CD4-positive, alpha-beta T cell (primary cell): ENCODE measurements around the gene WDR88. TPM values are rescaled to one million over a fixed set of nuclear protein-coding genes. Genes with fewer than 3 reads are reported as not detected.

ENCODE experiments used
- ATAC-seq: fragments of 200-7000 bp; cut with Tn5 transposase; one replicate; pipeline ENCODE4 v1.10.0; 2022; ENCODE audit warnings: mild to moderate bottlenecking; ENCODE audit not compliant: poor library complexity
- CTCF ChIA-PET: fragments of 350-600 bp; sonication (Branson Sonifier 250); formaldehyde crosslinking; loops from one replicate; lab custom pipeline; 2021; ENCODE audit warnings: antibody characterized with exemption, inconsistent platforms; lab: Charles Lee
- POLR2A ChIA-PET: fragments of 350-600 bp; sonication (Branson Sonifier 250); formaldehyde crosslinking; loops from one replicate; lab custom pipeline; 2021; ENCODE audit warnings: antibody characterized with exemption, inconsistent platforms; lab: Charles Lee
- DNase-seq, 14 experiments: peaks; one replicate each; pipeline ENCODE4 v3.0.0-alpha.2; 2013 to 2020; ENCODE audit warnings: mixed read lengths in 2 of 14
- H3K27ac ChIP-seq, 2 donors: one replicate each; pipeline versions ENCODE4 v1.5.1 to v1.7.0; 2013; ENCODE audit warnings: low read length in 2 of 2, low read depth in 1 of 2, mild to moderate bottlenecking in 1 of 2
- H3K27me3 ChIP-seq, 2 experiments: 1 replicate in 1 of 2; 2 replicates in 1 of 2; pipeline versions ENCODE4 v1.6.1 to v1.7.0; 2013; ENCODE audit warnings: low read length in 2 of 2, control low read depth in 1 of 2, mild to moderate bottlenecking in 1 of 2, moderate library complexity in 1 of 2; ENCODE audit not compliant: insufficient read depth in 2 of 2, control insufficient read depth in 1 of 2
- H3K36me3 ChIP-seq: one replicate; pipeline ENCODE4 v1.6.1; 2013; ENCODE audit warnings: low read length, control low read depth; ENCODE audit not compliant: insufficient read depth
- H3K4me1 ChIP-seq: one replicate; pipeline ENCODE4 v1.6.1; 2013; ENCODE audit warnings: low read length, control low read depth; ENCODE audit not compliant: insufficient read depth
- H3K4me3 ChIP-seq: one replicate; pipeline ENCODE4 v1.5.1; 2013; ENCODE audit warnings: mild to moderate bottlenecking, low read length, moderate library complexity
- H3K9me3 ChIP-seq, 2 experiments: 1 replicate in 1 of 2; 2 replicates in 1 of 2; pipeline versions ENCODE4 v1.6.1 to v1.7.0; 2013; ENCODE audit warnings: low read length in 2 of 2, mild to moderate bottlenecking in 2 of 2, control low read depth in 1 of 2, moderate library complexity in 1 of 2; ENCODE audit not compliant: control insufficient read depth in 1 of 2, insufficient read depth in 1 of 2
- H3K27ac Mint-ChIP-seq: one replicate; pipeline ENCODE4 v1.8.0; 2020; ENCODE audit warnings: mixed read lengths
- H3K27me3 Mint-ChIP-seq: one replicate; pipeline ENCODE4 v1.8.0; 2021; ENCODE audit warnings: mixed read lengths
- H3K36me3 Mint-ChIP-seq: one replicate; pipeline ENCODE4 v1.8.0; 2021; ENCODE audit warnings: low read depth, mixed read lengths
- H3K4me1 Mint-ChIP-seq: one replicate; pipeline ENCODE4 v1.8.0; 2021; ENCODE audit warnings: low read depth, mixed read lengths
- H3K4me3 Mint-ChIP-seq: one replicate; pipeline ENCODE4 v1.8.0; 2020; ENCODE audit warnings: mild to moderate bottlenecking, mixed read lengths
- H3K9me3 Mint-ChIP-seq: one replicate; pipeline ENCODE4 v1.8.0; 2020; ENCODE audit warnings: mixed read lengths
- intact Hi-C, 2 experiments: fragments of 100-400 bp; cut with DNase I in 1 of 2; cut with micrococcal nuclease in 1 of 2; formaldehyde crosslinking; loops; one replicate each; pipeline versions ENCODE4 v1.15.1 to v1.9.0; 2023 to 2025; cut with DNase I, micrococcal nuclease
- total RNA-seq, 174 experiments: library from RNA in 2 of 174; stranded (reverse) in 2 of 174; gene quantifications; one replicate each; pipeline ENCODE4 v1.2.3 and lab custom pipeline; 2021 to 2026
- TF ChIP-seq, protein P1 (sequence below): fragments of 200-600 bp; IDR thresholded peaks from one replicate; pipeline ENCODE4 v1.8.0; 2022; ENCODE audit warnings: antibody characterized with exemption, mild to moderate bottlenecking

Gene WDR88
- total RNA-seq, 2 experiments from 2014 or later = not detected

DNA sequence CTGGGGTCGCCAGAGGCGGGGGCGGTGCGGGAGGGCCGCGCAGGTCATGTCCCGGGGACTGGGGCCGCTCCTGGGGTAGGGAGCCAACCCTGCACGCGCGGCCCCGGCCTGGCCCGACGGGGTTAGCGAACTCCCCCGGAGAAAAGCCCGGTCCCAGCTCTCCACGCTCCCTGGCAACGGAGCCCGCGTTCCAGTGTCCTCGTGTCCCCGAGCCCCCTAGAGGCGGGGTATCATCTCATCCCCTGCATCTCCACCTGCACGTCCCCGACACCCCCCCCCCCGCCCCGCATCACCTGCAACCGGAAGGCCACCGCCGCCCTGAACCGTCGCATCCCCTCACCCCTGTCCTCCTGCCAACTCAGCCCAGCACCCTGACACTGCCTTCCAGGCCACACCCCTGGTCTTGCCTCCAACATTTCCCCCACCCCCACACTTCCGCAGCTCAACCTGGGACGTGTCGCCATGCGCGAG is 2.7 kb downstream of the WDR88 start:
- Histone ChIP-seq H3K27me3 (no peaks in the 10 kb centered on the region), H3K9me3 (peaks cover 0 to 8% of the 10 kb centered on the region in 2 experiments), H3K27ac (no peak overlapping the region), H3K4me1 (peaks cover 5% of the 10 kb centered on the region), H3K4me3 (peak overlapping the region; percentile 10), H3K36me3 (no peaks in the 10 kb centered on the region)
- ChIA-PET CTCF (interaction anchor here (1.6 kb wide), 1 partner anchor 10 kb away, joined by 4 read pairs; no protein-coding TSS in a partner anchor), POLR2A (interaction anchor here (0.5 to 3.3 kb wide), 2 partner anchors 42 to 239 kb away, joined by 4 to 17 read pairs; partner anchors contain the start of gene CEBPG)
- intact Hi-C loops = no loop called here
- Mint-ChIP-seq H3K27ac (no peak overlapping the region), H3K4me1 (peaks cover 6% of the 10 kb centered on the region), H3K27me3 (no peaks in the 10 kb centered on the region), H3K9me3 (no peaks in the 10 kb centered on the region), H3K4me3 (peak overlapping the region; percentile 30), H3K36me3 (peaks cover 17% of the 10 kb centered on the region)
- peak in 13 of 14 experiments; percentile 12 to 70 (median 48) for DNase-seq
- TF ChIP-seq, protein P1, sequence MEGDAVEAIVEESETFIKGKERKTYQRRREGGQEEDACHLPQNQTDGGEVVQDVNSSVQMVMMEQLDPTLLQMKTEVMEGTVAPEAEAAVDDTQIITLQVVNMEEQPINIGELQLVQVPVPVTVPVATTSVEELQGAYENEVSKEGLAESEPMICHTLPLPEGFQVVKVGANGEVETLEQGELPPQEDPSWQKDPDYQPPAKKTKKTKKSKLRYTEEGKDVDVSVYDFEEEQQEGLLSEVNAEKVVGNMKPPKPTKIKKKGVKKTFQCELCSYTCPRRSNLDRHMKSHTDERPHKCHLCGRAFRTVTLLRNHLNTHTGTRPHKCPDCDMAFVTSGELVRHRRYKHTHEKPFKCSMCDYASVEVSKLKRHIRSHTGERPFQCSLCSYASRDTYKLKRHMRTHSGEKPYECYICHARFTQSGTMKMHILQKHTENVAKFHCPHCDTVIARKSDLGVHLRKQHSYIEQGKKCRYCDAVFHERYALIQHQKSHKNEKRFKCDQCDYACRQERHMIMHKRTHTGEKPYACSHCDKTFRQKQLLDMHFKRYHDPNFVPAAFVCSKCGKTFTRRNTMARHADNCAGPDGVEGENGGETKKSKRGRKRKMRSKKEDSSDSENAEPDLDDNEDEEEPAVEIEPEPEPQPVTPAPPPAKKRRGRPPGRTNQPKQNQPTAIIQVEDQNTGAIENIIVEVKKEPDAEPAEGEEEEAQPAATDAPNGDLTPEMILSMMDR = no peak
- peak; percentile 97 for ATAC-seq

DNA sequence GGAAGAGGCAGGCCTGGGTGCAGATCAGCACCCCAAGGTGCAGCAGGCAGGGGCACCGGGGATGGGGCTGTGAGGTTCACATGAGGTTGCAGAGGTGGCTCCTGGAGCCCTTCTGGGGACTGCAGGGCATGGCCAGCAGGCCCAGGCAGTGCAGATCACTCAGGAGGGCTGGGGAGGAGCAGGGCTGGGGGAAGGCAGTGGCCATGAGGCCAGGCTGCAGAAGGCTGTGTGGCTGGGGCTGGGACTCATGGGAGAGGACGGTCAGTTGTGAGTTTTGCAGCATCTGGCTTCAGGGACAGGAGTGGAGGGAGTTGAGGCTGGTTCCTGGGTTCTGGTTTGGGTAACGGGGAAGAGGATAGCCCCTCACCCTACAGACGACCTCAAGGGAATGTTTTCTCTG is 7.3 kb downstream of the WDR88 start:
- Histone ChIP-seq H3K27me3 (no peaks in the 10 kb centered on the region), H3K27ac (no peak overlapping the region), H3K36me3 (no peaks in the 10 kb centered on the region), H3K4me1 (peaks cover 9% of the 10 kb centered on the region), H3K4me3 (no peak overlapping the region), H3K9me3 (no peaks in the 10 kb centered on the region)
- Mint-ChIP-seq H3K27ac (no peak overlapping the region), H3K27me3 (peaks cover 4% of the 10 kb centered on the region), H3K4me1 (peaks cover 11% of the 10 kb centered on the region), H3K9me3 (no peaks in the 10 kb centered on the region), H3K36me3 (no peaks in the 10 kb centered on the region), H3K4me3 (no peak overlapping the region)
- DNase-seq (no peak), ATAC-seq (no peak)
- CTCF ChIA-PET = no interaction called here
- POLR2A ChIA-PET = no interaction called here
- intact Hi-C loops = no loop called here
- TF ChIP-seq, protein P1 = no peak

GRCh38 chr19:33143897-33144405 is 12.0 kb downstream of the WDR88 start:
- no peaks in the 10 kb centered on the region for H3K9me3 ChIP-seq
- H3K27me3 ChIP-seq = no peaks in the 10 kb centered on the region
- ATAC-seq (peak; percentile 99), DNase-seq (peak; percentile 30 to 83 (median 51))
- intact Hi-C loops = loop anchor here (1.0 to 5.0 kb wide), 6 partner anchors 33 to 263 kb away; no protein-coding TSS in a partner anchor
- Mint-ChIP-seq H3K9me3 (no peaks in the 10 kb centered on the region), H3K4me3 (no peak overlapping the region), H3K27ac (no peak overlapping the region), H3K4me1 (peaks cover 5% of the 10 kb centered on the region), H3K27me3 (peaks cover 4% of the 10 kb centered on the region), H3K36me3 (no peaks in the 10 kb centered on the region)
- peaks cover 5% of the 10 kb centered on the region for H3K4me1 ChIP-seq
- no peaks in the 10 kb centered on the region for H3K36me3 ChIP-seq
- POLR2A ChIA-PET = interaction anchor here (2.0 kb wide), 1 partner anchor 33 kb away, joined by 12 read pairs; no protein-coding TSS in a partner anchor
- CTCF ChIA-PET = interaction anchor here (1.1 to 1.5 kb wide), 2 partner anchors 33 to 40 kb away, joined by 10 to 13 read pairs; no protein-coding TSS in a partner anchor
- TF ChIP-seq, protein P1 = peak; percentile 94
- no peak overlapping the region for H3K4me3 ChIP-seq
- no peak overlapping the region for H3K27ac ChIP-seq
